Suprapubic skin (tissue), 3 donors: ENCODE measurements around the gene KLHL11.
A peak's percentile ranks its signal among the peaks of the same experiment; 100 is the strongest.

Experiments
- CTCF ChIP-seq, 2 donors: fragments of 200-600 bp in 1 of 2; fragments of 450-650 bp in 1 of 2; sonication (generic) in 1 of 2; IDR thresholded peaks; one replicate each; pipeline ENCODE4 v1.5.1; 2016 to 2019; ENCODE audit warnings: antibody characterized with exemption in 2 of 2, mild to moderate bottlenecking in 1 of 2, moderate library complexity in 1 of 2
- EP300 ChIP-seq: sonication (generic); formaldehyde crosslinking; IDR thresholded peaks from one replicate; pipeline ENCODE4 v1.6.1; 2017; ENCODE audit warnings: antibody characterized with exemption

DNA sequence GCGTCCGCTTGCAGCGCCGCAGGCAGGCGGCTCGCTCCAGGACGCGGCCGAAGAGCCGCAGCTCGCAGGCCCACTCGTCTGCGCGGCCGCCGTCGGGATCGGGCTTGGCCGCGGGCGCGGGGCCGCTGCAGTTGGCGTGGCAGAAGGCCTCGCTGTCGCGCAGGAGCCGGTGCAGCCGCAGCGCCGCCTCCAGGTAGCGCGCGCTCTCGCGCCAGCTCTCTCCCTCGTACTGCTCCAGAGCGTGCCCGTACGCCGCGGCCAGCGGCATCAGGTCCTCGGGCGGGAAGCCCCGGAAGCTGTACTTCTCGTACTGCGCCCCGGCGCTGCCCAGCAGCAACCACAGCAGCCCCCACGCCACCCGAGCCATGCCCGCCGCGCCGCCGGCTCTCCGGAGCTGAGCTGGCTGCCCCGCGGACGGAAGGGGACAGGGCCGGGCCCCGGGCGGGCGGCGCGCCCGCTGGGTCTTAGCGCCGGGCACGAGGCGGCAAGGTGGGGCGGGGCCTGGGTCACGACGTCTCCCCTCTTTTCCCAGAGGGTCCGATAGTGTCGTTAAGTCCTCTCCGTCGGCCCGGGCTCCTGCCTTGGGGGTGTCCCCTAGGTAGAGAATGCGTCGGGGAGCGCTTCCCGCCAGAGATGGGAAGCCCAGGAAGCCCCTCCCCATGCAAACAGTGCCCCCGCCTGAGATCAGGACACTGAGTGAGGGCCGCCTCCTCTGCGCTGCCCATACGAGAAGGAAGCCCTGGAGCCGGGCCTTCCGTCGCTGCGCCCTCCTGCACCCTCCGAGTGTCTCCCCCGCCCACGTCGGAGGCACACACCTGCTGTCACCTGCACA lies 53.5 kb downstream of the KLHL11 start, which contains the start of gene P3H4:
- TF ChIP-seq CTCF (IDR thresholded peaks at IDR 0.05) (peak; percentile 41 to 79), EP300 (no peak)
